Neural cell (in vitro differentiated cells): ENCODE results near the gene HELZ2.

ENCODE experiments used
- CTCF ChIP-seq: fragments of 450-650 bp; IDR thresholded peaks from 2 replicates; pipeline ENCODE4 v1.5.1; 2014; ENCODE audit warnings: antibody characterized with exemption, mild to moderate bottlenecking, moderate library complexity; ENCODE audit not compliant: poor library complexity, severe bottlenecking
- EP300 ChIP-seq: fragments of 450-650 bp; conservative IDR thresholded peaks from 2 replicates; pipeline ENCODE4 v1.6.1; 2014; ENCODE audit warnings: antibody characterized with exemption, mild to moderate bottlenecking, moderate library complexity; ENCODE audit not compliant: poor library complexity, severe bottlenecking
- EZH2 ChIP-seq: fragments of 200-600, 300-800 bp; shearing (Covaris generic), sonication (generic); IDR thresholded peaks from 2 replicates; pipeline ENCODE4 v1.6.1; 2014; ENCODE audit warnings: antibody characterized with exemption, low read length, borderline replicate concordance, mild to moderate bottlenecking; ENCODE audit not compliant: insufficient read depth, poor library complexity, severe bottlenecking
- POLR2AphosphoS5 ChIP-seq: IDR thresholded peaks from 2 replicates; pipeline ENCODE4 v1.6.1; 2012
- RAD21 ChIP-seq: fragments of 450-650 bp; conservative IDR thresholded peaks from 2 replicates; pipeline ENCODE4 v1.6.1; 2014; ENCODE audit warnings: antibody characterized with exemption, mild to moderate bottlenecking, moderate library complexity
- REST ChIP-seq: IDR thresholded peaks from 2 replicates; pipeline ENCODE4 v1.6.1; 2012; ENCODE audit warnings: borderline replicate concordance
- SMC3 ChIP-seq: fragments of 450-650 bp; conservative IDR thresholded peaks from 2 replicates; pipeline ENCODE4 v1.6.1; 2014; ENCODE audit warnings: antibody characterized with exemption, mild to moderate bottlenecking, moderate library complexity; ENCODE audit not compliant: poor library complexity
- TAF1 ChIP-seq: IDR thresholded peaks from 2 replicates; pipeline ENCODE4 v1.6.1; 2012; ENCODE audit warnings: low read depth

- no peak for TF ChIP-seq CTCF
- TF ChIP-seq TAF1, result no peak
- no peak for TF ChIP-seq POLR2AphosphoS5
- TF ChIP-seq EZH2, result no peak
- no peak for TF ChIP-seq EP300
- no peak for TF ChIP-seq SMC3
- TF ChIP-seq RAD21, result no peak
- TF ChIP-seq REST, result no peak
These were observed 48.7 kb upstream of the HELZ2 start for GRCh38 chr20:63622732-63623131.
